ENCODE data around the gene EEIG1.

EEIG1 gene

DNA sequence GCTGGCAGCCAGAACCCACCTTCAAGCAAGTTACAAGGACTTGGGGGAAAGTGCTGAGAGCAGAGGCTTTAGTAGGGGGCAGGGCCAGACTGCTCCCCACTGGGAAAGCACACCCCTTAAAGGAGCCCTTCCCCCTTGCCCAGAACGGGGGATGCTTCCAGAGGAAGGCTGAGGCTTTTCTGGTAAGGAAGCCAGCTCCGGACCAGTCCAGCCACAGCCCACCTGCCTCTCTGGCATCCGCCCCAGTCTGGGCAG is 38.9 kb downstream of the EEIG1 start:
- no peaks in the 10 kb centered on the region for H3K9me2 ChIP-seq (replicated peaks; ENCODE audit: insufficient read depth, low read length)
- peaks cover 5% of the 10 kb centered on the region for H3K79me2 ChIP-seq (ENCODE audit: insufficient read depth, low read length)
- H3F3A ChIP-seq (ENCODE audit: insufficient read depth) = peaks cover 40% of the 10 kb centered on the region
- H3K9ac ChIP-seq (ENCODE audit: low read length) = no peak overlapping the region
- H3K27me3 ChIP-seq (ENCODE audit: low read length) = no peaks in the 10 kb centered on the region
- peaks cover 15% of the 10 kb centered on the region for H3K36me3 ChIP-seq (ENCODE audit: low read length)
- H4K20me1 ChIP-seq (ENCODE audit: low read depth, low read length) = no peaks in the 10 kb centered on the region
- TF ChIP-seq, protein P1, sequence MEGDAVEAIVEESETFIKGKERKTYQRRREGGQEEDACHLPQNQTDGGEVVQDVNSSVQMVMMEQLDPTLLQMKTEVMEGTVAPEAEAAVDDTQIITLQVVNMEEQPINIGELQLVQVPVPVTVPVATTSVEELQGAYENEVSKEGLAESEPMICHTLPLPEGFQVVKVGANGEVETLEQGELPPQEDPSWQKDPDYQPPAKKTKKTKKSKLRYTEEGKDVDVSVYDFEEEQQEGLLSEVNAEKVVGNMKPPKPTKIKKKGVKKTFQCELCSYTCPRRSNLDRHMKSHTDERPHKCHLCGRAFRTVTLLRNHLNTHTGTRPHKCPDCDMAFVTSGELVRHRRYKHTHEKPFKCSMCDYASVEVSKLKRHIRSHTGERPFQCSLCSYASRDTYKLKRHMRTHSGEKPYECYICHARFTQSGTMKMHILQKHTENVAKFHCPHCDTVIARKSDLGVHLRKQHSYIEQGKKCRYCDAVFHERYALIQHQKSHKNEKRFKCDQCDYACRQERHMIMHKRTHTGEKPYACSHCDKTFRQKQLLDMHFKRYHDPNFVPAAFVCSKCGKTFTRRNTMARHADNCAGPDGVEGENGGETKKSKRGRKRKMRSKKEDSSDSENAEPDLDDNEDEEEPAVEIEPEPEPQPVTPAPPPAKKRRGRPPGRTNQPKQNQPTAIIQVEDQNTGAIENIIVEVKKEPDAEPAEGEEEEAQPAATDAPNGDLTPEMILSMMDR (IDR thresholded peaks at IDR 0.05; ENCODE audit: insufficient read depth, low read length, poor library complexity, severe bottlenecking) = no peak
- no peak for TF ChIP-seq EZH2phosphoT487 (conservative IDR thresholded peaks at IDR 0.05; ENCODE audit: low read length)
- no peak overlapping the region for H3K4me2 ChIP-seq (ENCODE audit: low read depth, low read length, poor library complexity, severe bottlenecking)
- no peak overlapping the region for H3K4me3 ChIP-seq (ENCODE audit: insufficient read depth, low read length, poor library complexity, severe bottlenecking)
- no peak overlapping the region for H3K27ac ChIP-seq (ENCODE audit: low read depth, low read length)
- no peaks in the 10 kb centered on the region for H3K9me3 ChIP-seq (ENCODE audit: insufficient read depth, low read length)
- no peak overlapping the region for H2AFZ ChIP-seq (ENCODE audit: low read depth, low read length, severe bottlenecking)

DNA sequence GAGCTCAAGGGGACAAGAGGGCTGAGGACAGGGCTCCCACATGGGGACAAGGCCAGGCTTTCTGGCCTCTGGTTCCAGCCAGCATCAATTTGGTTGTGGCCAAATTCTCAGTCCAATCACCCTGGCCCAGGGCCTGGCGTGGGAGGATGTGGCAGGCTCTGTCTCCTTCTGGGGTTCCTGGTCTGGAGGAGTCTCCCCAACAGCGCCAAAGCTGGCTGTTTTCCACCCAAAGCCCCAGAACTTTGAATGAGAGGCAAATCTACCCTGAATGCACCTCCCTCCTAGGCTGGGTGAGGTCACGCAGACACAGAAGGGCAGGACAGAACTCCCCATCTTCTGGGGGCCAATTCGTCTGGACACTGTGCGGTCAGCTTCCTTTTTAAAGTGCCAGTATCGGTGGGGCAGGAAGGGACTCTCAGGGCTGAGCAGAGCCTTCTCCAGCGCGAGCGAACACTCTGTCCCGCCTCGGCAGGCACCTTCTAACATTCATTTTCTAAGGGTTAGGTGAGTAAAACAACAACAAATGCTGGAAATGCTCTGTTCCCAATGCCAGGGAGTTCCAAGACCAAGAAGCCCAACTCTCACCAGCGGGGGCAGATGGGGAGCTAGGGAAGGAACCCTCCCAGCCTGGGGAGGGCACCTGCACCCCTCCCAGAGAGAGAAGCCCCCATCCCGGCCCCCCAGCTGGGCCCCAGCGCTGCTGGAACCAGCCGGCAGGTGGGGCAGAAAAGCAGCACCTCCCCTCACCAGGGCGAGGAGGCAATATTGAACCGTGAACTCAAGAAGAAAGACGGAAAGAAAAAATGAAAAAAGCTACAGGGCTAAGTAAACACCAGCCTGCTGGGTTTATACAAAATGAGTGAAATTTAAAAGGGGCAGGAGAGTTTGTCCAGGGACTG is 39.5 kb downstream of the EEIG1 start:
- Histone ChIP-seq H3K9me3 (ENCODE audit: insufficient read depth, low read length) (no peaks in the 10 kb centered on the region), H3K4me3 (ENCODE audit: insufficient read depth, low read length, poor library complexity, severe bottlenecking) (no peak overlapping the region), H4K20me1 (ENCODE audit: low read depth, low read length) (no peaks in the 10 kb centered on the region), H3K36me3 (ENCODE audit: low read length) (peaks cover 15% of the 10 kb centered on the region), H3K4me2 (ENCODE audit: low read depth, low read length, poor library complexity, severe bottlenecking) (no peak overlapping the region), H3K27ac (ENCODE audit: low read depth, low read length) (no peak overlapping the region), H3K79me2 (ENCODE audit: insufficient read depth, low read length) (peaks cover 11% of the 10 kb centered on the region), H2AFZ (ENCODE audit: low read depth, low read length, severe bottlenecking) (no peak overlapping the region), H3F3A (ENCODE audit: insufficient read depth) (peaks cover 40% of the 10 kb centered on the region), H3K9me2 (replicated peaks; ENCODE audit: insufficient read depth, low read length) (no peaks in the 10 kb centered on the region), H3K27me3 (ENCODE audit: low read length) (no peaks in the 10 kb centered on the region), H3K9ac (ENCODE audit: low read length) (no peak overlapping the region)
- TF ChIP-seq, protein P1 (IDR thresholded peaks at IDR 0.05; ENCODE audit: insufficient read depth, low read length, poor library complexity, severe bottlenecking) = no peak
- no peak for TF ChIP-seq EZH2phosphoT487 (conservative IDR thresholded peaks at IDR 0.05; ENCODE audit: low read length)

DNA sequence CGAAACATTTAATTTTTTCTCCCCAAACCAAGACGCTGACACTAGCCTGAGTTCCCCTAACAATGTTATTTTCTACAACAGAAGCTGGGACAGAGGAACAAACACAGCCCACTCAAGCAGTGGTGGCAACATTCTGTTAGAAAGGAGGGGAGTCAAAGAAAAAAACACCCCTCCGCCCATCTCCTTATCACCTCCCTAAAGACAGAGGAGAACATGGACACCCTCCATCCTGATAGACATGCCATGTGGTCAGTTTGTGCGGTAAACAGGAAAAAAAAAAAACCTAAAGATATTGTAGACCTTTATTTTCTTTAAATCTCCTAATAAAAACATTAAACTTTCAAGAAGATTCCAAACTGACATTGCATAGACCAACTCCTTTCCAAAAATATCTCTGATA is 40.2 kb downstream of the EEIG1 start:
- TF ChIP-seq, protein P1 (IDR thresholded peaks at IDR 0.05; ENCODE audit: insufficient read depth, low read length, poor library complexity, severe bottlenecking) = no peak
- TF ChIP-seq EZH2phosphoT487 (conservative IDR thresholded peaks at IDR 0.05; ENCODE audit: low read length) = no peak
- H3K27ac ChIP-seq (ENCODE audit: low read depth, low read length) = no peak overlapping the region
- H3K9me2 ChIP-seq (replicated peaks; ENCODE audit: insufficient read depth, low read length) = no peaks in the 10 kb centered on the region
- H3K4me3 ChIP-seq (ENCODE audit: insufficient read depth, low read length, poor library complexity, severe bottlenecking) = no peak overlapping the region
- H3K9me3 ChIP-seq (ENCODE audit: insufficient read depth, low read length) = no peaks in the 10 kb centered on the region
- H3K9ac ChIP-seq (ENCODE audit: low read length) = no peak overlapping the region
- H3K27me3 ChIP-seq (ENCODE audit: low read length) = no peaks in the 10 kb centered on the region
- H3F3A ChIP-seq (ENCODE audit: insufficient read depth) = peaks cover 40% of the 10 kb centered on the region
- no peaks in the 10 kb centered on the region for H4K20me1 ChIP-seq (ENCODE audit: low read depth, low read length)
- H3K79me2 ChIP-seq (ENCODE audit: insufficient read depth, low read length) = peaks cover 16% of the 10 kb centered on the region
- no peak overlapping the region for H3K4me2 ChIP-seq (ENCODE audit: low read depth, low read length, poor library complexity, severe bottlenecking)
- H3K36me3 ChIP-seq (ENCODE audit: low read length) = peaks cover 15% of the 10 kb centered on the region
- no peak overlapping the region for H2AFZ ChIP-seq (ENCODE audit: low read depth, low read length, severe bottlenecking)

All from SU-DHL-6 (cell line).